NCI-H1930 (cell line): Measurements from ENCODE around the gene ARHGAP10.

Experiments used
- DNase-seq, 2 experiments: peaks; one replicate each; lab custom pipeline; 2025; lab: John Stamatoyannopoulos, UW

ARHGAP10 gene

GRCh38 chr4:148030193-148030873, 298.4 kb downstream of the ARHGAP10 start:
- no peak for DNase-seq

- DNase-seq = no peak
Measured at GRCh38 chr4:148034813-148035212, 302.9 kb downstream of the ARHGAP10 start.

GRCh38 chr4:148041606-148042329, 309.9 kb downstream of the ARHGAP10 start:
- DNase-seq = no peak

- DNase-seq = no peak
Measured at GRCh38 chr4:148044089-148044911, 312.4 kb downstream of the ARHGAP10 start.

GRCh38 chr4:148044912-148045352, 313.0 kb downstream of the ARHGAP10 start:
- DNase-seq = no peak

GRCh38 chr4:148048598-148048997, 316.7 kb downstream of the ARHGAP10 start:
- no peak for DNase-seq

- no peak for DNase-seq
Measured at GRCh38 chr4:148051403-148051802, 319.5 kb downstream of the ARHGAP10 start.

GRCh38 chr4:148052448-148052847, 320.6 kb downstream of the ARHGAP10 start:
- DNase-seq = no peak

- no peak for DNase-seq
Measured at GRCh38 chr4:148053298-148054003, 321.6 kb downstream of the ARHGAP10 start.

GRCh38 chr4:148054275-148054674, 322.4 kb downstream of the ARHGAP10 start:
- DNase-seq = no peak

- no peak for DNase-seq
Measured at GRCh38 chr4:148055844-148056243, 324.0 kb downstream of the ARHGAP10 start.

- DNase-seq = no peak
Measured at GRCh38 chr4:148056879-148057278, 325.0 kb downstream of the ARHGAP10 start.

- no peak for DNase-seq
Measured at GRCh38 chr4:148057516-148057915, 325.6 kb downstream of the ARHGAP10 start.

- no peak for DNase-seq
Measured at GRCh38 chr4:148057984-148058859, 326.3 kb downstream of the ARHGAP10 start.

- DNase-seq = no peak
Measured at GRCh38 chr4:148059617-148060180, 327.8 kb downstream of the ARHGAP10 start.

GRCh38 chr4:148060264-148061140, 328.6 kb downstream of the ARHGAP10 start:
- no peak for DNase-seq

- DNase-seq = no peak
Measured at GRCh38 chr4:148061141-148061481, 329.2 kb downstream of the ARHGAP10 start.

GRCh38 chr4:148061795-148062194, 329.9 kb downstream of the ARHGAP10 start:
- no peak for DNase-seq

- DNase-seq = no peak
Measured at GRCh38 chr4:148062301-148062950, 330.5 kb downstream of the ARHGAP10 start.
